Osteocyte (in vitro differentiated cells): ENCODE data around the gene GRM4. TPM values are rescaled to one million over a fixed set of nuclear protein-coding genes. Genes with fewer than 3 reads are reported as not detected.

ENCODE experiments used
- DNase-seq: peaks from one replicate; pipeline ENCODE4 v3.0.0; 2021; ENCODE audit warnings: mixed read lengths; ENCODE audit not compliant: unreplicated experiment; ENCODE audit errors: extremely low spot score
- H3K27ac Mint-ChIP-seq: one replicate; pipeline ENCODE4 v1.8.0; 2021; ENCODE audit warnings: mild to moderate bottlenecking, mixed read lengths; ENCODE audit not compliant: unreplicated experiment
- H3K27me3 Mint-ChIP-seq: one replicate; pipeline ENCODE4 v1.8.0; 2021; ENCODE audit warnings: mixed read lengths; ENCODE audit not compliant: unreplicated experiment
- H3K36me3 Mint-ChIP-seq: one replicate; pipeline ENCODE4 v1.8.0; 2021; ENCODE audit warnings: mixed read lengths; ENCODE audit not compliant: unreplicated experiment
- H3K4me1 Mint-ChIP-seq: one replicate; pipeline ENCODE4 v1.8.0; 2021; ENCODE audit warnings: mixed read lengths; ENCODE audit not compliant: unreplicated experiment
- H3K4me3 Mint-ChIP-seq: one replicate; pipeline ENCODE4 v1.8.0; 2021; ENCODE audit warnings: mild to moderate bottlenecking, moderate library complexity, mixed read lengths; ENCODE audit not compliant: unreplicated experiment
- H3K9me3 Mint-ChIP-seq: one replicate; pipeline ENCODE4 v1.8.0; 2021; ENCODE audit warnings: mixed read lengths; ENCODE audit not compliant: unreplicated experiment
- total RNA-seq: library from RNA; stranded (reverse); gene quantifications from 2 replicates; pipeline ENCODE4 v1.2.1, GENCODE V29; 2021
- TF ChIP-seq, protein P1 (sequence below): fragments of 200-600 bp; sonication (generic); IDR thresholded peaks from 2 replicates; pipeline ENCODE4 v1.5.0; 2021; ENCODE audit warnings: antibody characterized with exemption, mild to moderate bottlenecking, moderate library complexity

Gene GRM4
- total RNA-seq, 1 donor from 2014 or later, result 0.40 TPM

DNA sequence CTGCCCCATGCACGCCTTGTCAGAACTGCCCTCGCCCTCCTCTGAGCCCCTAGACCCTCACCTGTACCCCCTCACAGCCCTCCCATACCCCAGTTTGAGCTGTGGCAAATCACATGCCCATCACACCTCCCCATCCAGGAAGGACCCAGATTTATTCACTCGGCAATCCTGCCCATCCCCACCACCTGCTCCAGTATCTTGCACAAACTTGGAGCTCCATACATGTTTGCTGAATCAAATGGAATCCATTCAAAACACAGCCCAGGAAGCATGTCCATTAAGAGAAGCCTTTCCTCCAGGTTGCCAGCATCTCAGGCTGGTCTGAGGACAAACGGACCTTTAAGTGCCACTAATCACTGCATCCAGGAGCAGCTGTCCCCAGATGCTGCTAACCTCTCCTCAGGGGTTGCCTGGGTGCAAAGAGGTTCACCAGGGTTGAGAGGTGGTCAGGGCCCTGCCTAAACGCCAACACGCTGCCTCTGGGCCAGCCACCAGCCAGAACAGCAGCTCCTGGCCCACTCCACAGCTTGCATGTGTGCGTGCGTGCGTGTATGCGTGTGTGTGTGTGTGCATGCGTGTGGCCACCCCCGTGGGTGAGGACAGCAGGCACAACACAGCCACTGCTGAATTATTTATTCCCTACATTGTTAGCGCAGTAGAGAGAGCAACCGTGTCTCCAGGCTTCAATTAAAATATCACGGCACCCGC lies 31.0 kb downstream of the GRM4 start:
- Mint-ChIP-seq H3K4me3 (no peak overlapping the region), H3K36me3 (no peaks in the 10 kb centered on the region), H3K4me1 (no peaks in the 10 kb centered on the region), H3K27me3 (peaks cover 27% of the 10 kb centered on the region), H3K27ac (no peak overlapping the region), H3K9me3 (no peaks in the 10 kb centered on the region)
- no peak for DNase-seq
- TF ChIP-seq, protein P1, sequence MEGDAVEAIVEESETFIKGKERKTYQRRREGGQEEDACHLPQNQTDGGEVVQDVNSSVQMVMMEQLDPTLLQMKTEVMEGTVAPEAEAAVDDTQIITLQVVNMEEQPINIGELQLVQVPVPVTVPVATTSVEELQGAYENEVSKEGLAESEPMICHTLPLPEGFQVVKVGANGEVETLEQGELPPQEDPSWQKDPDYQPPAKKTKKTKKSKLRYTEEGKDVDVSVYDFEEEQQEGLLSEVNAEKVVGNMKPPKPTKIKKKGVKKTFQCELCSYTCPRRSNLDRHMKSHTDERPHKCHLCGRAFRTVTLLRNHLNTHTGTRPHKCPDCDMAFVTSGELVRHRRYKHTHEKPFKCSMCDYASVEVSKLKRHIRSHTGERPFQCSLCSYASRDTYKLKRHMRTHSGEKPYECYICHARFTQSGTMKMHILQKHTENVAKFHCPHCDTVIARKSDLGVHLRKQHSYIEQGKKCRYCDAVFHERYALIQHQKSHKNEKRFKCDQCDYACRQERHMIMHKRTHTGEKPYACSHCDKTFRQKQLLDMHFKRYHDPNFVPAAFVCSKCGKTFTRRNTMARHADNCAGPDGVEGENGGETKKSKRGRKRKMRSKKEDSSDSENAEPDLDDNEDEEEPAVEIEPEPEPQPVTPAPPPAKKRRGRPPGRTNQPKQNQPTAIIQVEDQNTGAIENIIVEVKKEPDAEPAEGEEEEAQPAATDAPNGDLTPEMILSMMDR, result no peak

- Mint-ChIP-seq H3K36me3 (no peaks in the 10 kb centered on the region), H3K4me3 (no peak overlapping the region), H3K27ac (no peak overlapping the region), H3K27me3 (peaks cover 25% of the 10 kb centered on the region), H3K4me1 (no peaks in the 10 kb centered on the region), H3K9me3 (no peaks in the 10 kb centered on the region)
- TF ChIP-seq, protein P1, result no peak
- no peak for DNase-seq
These were observed 32.4 kb downstream of the GRM4 start for GRCh38 chr6:34113532-34113931.

DNA sequence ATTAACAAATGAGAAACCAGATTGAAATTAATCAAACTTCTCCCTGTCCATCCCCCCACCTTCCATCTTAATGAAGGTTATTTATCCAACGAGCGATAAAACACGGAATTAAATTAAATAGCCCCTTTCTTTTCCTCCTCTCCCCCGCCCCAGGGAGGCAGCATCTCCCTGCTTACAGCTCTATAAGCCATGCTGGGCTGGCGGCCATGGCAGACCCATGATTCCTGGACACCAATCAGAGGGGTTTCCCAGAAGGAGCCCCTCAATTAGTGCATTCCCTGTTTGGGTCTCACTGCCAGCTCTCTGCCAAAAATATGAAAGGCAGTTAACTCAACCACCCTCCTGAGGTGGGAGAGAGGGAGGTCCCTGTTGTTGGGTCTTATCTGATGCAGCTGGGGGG lies 33.8 kb downstream of the GRM4 start:
- TF ChIP-seq, protein P1, result no peak
- Mint-ChIP-seq H3K9me3 (no peaks in the 10 kb centered on the region), H3K27ac (no peak overlapping the region), H3K27me3 (peaks cover 32% of the 10 kb centered on the region), H3K4me3 (no peak overlapping the region), H3K36me3 (no peaks in the 10 kb centered on the region), H3K4me1 (no peaks in the 10 kb centered on the region)
- no peak for DNase-seq

DNA sequence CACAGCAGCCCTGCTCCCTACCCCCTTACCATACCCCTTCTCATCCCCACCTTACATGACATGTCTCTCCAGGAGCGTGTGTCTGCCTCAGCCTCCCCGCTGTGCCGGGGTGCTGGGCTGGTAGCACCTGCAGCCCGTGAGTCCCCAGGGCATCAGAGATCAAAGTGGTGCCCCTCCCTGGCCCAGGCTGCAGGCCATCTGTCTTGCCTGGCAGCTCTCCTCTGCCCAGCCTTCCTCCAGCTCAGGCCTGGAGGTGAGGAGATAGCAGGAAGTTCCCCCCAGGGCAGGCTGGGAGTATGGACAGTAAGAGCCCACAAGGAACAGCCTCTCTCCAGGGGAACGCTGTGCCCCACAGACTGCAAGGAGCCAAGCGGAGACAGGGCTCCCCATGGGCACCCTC lies 35.3 kb downstream of the GRM4 start:
- Mint-ChIP-seq H3K4me3 (no peak overlapping the region), H3K27ac (no peak overlapping the region), H3K27me3 (peaks cover 38% of the 10 kb centered on the region), H3K9me3 (no peaks in the 10 kb centered on the region), H3K36me3 (no peaks in the 10 kb centered on the region), H3K4me1 (no peaks in the 10 kb centered on the region)
- TF ChIP-seq, protein P1, result no peak
- DNase-seq, result no peak

DNA sequence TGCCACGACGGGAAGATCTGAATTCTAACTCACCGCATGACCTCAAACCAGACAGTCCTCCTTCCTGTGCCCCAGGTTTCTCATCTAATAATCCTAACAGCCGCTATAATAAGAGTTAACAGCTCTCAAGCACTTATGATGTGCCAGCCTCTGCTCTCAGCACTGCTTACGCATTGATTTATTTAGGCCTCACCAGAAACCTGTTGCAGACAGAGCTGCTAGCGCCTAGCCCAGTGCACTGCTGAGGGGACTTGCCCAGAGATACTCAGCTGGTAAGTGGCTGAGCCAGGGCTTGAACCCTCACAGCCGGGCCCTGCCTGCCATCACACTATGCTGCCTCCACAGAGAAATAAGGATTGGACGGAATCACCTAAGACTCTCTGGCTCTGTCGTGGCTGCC lies 37.7 kb downstream of the GRM4 start:
- Mint-ChIP-seq H3K36me3 (no peaks in the 10 kb centered on the region), H3K27ac (no peak overlapping the region), H3K27me3 (peaks cover 27% of the 10 kb centered on the region)

More for the DNA sequence above, 37.7 kb downstream of the GRM4 start:
- no peak for DNase-seq
- Mint-ChIP-seq H3K9me3 (no peaks in the 10 kb centered on the region), H3K4me3 (no peak overlapping the region), H3K4me1 (no peaks in the 10 kb centered on the region)
- TF ChIP-seq, protein P1, result no peak
